HG02884 (cell line): ENCODE data around the gene IGSF9.

ENCODE experiments used
- ATAC-seq: cut with Tn5 transposase; IDR thresholded peaks from one replicate; pipeline ENCODE4 v1.9.1; 2021; ENCODE audit warnings: mild to moderate bottlenecking, moderate library complexity; ENCODE audit not compliant: unreplicated experiment

IGSF9 gene

GRCh38 chr1:159934136-159935039, 11.0 kb downstream of the IGSF9 start:
- ATAC-seq, result no peak

GRCh38 chr1:159933347-159933746, 12.1 kb downstream of the IGSF9 start:
- no peak for ATAC-seq

GRCh38 chr1:159932296-159933285, 12.8 kb downstream of the IGSF9 start:
- ATAC-seq, result no peak

- ATAC-seq, result no peak
Measured at GRCh38 chr1:159931795-159932173, 13.6 kb downstream of the IGSF9 start.

GRCh38 chr1:159931101-159931794, 14.2 kb downstream of the IGSF9 start:
- no peak for ATAC-seq

- no peak for ATAC-seq
Measured at GRCh38 chr1:159930634-159931033, 14.8 kb downstream of the IGSF9 start.

GRCh38 chr1:159930216-159930615, 15.2 kb downstream of the IGSF9 start:
- ATAC-seq, result no peak

- ATAC-seq, result no peak
Measured at GRCh38 chr1:159929155-159930051, 16.0 kb downstream of the IGSF9 start.

GRCh38 chr1:159928491-159929050, 16.8 kb downstream of the IGSF9 start:
- no peak for ATAC-seq

- ATAC-seq, result no peak
Measured at GRCh38 chr1:159927849-159928431, 17.5 kb downstream of the IGSF9 start.

GRCh38 chr1:159927211-159927848, 18.1 kb downstream of the IGSF9 start:
- no peak for ATAC-seq

- ATAC-seq, result peak; percentile 1
Measured at GRCh38 chr1:159925719-159926078, 19.7 kb downstream of the IGSF9 start.

- peak; percentile 55 for ATAC-seq
Measured at GRCh38 chr1:159924791-159925718, 20.4 kb downstream of the IGSF9 start, which contains the start of gene TAGLN2. Gene TAGLN2 (minus strand): TSS chr1:159925507. CDS start chr1:159920509, 4,998 bp downstream.

GRCh38 chr1:159924025-159924790, 21.2 kb downstream of the IGSF9 start:
- ATAC-seq, result no peak

- ATAC-seq, result peak; percentile 32
Measured at GRCh38 chr1:159923203-159924024, 22.0 kb downstream of the IGSF9 start.
